ENCODE measurements around the gene NBAS. TPM values are rescaled to one million over a fixed set of nuclear protein-coding genes. Genes with fewer than 3 reads are reported as not detected.

Gene NBAS
- 74.3 TPM for total RNA-seq

GRCh38 chr2:15560988-15561573 is at the start of gene NBAS:
Gene NBAS (minus strand): TSS chr2:15561334. CDS start chr2:15561304, 30 bp downstream.

DNA sequence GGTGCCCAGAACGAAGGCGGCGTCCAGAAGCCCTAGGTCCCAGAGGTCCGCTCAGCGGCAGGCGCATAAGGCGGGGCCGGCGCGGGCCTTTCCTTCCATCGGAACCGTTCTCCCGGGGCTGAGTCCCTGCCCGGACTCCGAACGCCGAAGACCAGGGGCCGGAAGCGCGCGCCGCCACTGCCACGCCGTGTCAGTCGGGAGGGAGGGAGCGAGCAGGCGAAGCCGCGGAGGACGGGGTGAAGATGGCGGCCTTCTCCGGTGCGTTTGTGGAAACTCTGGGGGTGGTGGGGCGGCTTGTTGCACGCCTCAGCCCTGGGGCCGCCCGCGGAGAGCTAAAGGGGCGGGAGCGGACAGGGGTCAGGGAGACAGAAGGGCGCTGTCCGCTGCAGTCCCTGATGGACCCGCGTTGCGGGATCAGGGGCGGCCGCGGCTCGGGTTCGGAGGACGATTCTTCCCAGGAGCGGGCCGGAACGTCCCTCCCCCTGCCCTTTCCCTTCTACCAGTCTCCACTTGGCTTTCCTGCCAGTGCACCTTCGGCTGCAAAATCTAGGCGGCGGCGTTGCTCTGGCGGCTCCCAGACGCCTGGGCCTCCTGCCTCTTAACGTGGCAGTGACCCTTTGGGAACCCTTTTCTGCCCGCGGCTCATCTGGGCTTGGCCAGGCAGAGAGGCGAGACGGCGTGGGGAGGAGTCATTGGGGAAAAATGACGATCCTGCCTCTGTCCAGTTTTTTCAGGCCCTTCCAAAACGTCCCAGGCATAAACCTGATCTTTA is 30.7 kb upstream of the NBAS start, which contains the start of gene DDX1:
DDX1 (plus strand) TSS at position 177 of the 772 bp plus-strand sequence; CDS start at position 243, 66 bp downstream.

Other genes with a start within 250 kb of the NBAS start
- 71.8 TPM for gene DDX1, start 30.5 kb upstream of the NBAS start, total RNA-seq